H9 (cell line): ENCODE data around the gene INTS13. TPM values are rescaled to one million over a fixed set of nuclear protein-coding genes. Genes with fewer than 3 reads are reported as not detected.

Experiments
- DNase-seq: peaks from one replicate; pipeline ENCODE4 v3.0.0-alpha.2; 2017
- H2AFZ ChIP-seq: one replicate; pipeline ENCODE4 v1.6.1; 2013; ENCODE audit warnings: mild to moderate bottlenecking, low read length, control low read depth, moderate library complexity
- H2AK5ac ChIP-seq: 2 replicates; pipeline ENCODE4 v1.6.1; 2013; ENCODE audit warnings: low read length, control low read depth, mixed read lengths; ENCODE audit not compliant: insufficient read length
- H2BK120ac ChIP-seq: one replicate; pipeline ENCODE4 v1.6.1; 2013; ENCODE audit warnings: low read depth, mild to moderate bottlenecking, low read length, control low read depth, inconsistent platforms; ENCODE audit not compliant: poor library complexity, severe bottlenecking
- H2BK12ac ChIP-seq: 2 replicates; pipeline ENCODE4 v1.6.1; 2013; ENCODE audit warnings: low read length, control low read depth, mixed read lengths, low read depth; ENCODE audit not compliant: insufficient read length
- H2BK15ac ChIP-seq: 2 replicates; pipeline ENCODE4 v1.6.1; 2013; ENCODE audit warnings: low read depth, low read length, control low read depth
- H2BK20ac ChIP-seq: one replicate; pipeline ENCODE4 v1.6.1; 2013; ENCODE audit warnings: low read depth, mild to moderate bottlenecking, low read length, control low read depth, inconsistent platforms; ENCODE audit not compliant: poor library complexity, severe bottlenecking
- H2BK5ac ChIP-seq: 2 replicates; pipeline ENCODE4 v1.6.1; 2013; ENCODE audit warnings: low read length, control low read depth, mixed read lengths; ENCODE audit not compliant: insufficient read length
- H3K14ac ChIP-seq: 2 replicates; pipeline ENCODE4 v1.6.1; 2013; ENCODE audit warnings: low read length, control low read depth; ENCODE audit not compliant: insufficient read depth
- H3K18ac ChIP-seq: 2 replicates; pipeline ENCODE4 v1.6.1; 2013; ENCODE audit warnings: low read depth, mild to moderate bottlenecking, mixed read lengths, low read length, control low read depth; ENCODE audit not compliant: insufficient read length
- H3K23ac ChIP-seq: 2 replicates; pipeline ENCODE4 v1.6.1; 2013; ENCODE audit warnings: low read length, control low read depth, mixed read lengths, low read depth; ENCODE audit not compliant: insufficient read length
- H3K23me2 ChIP-seq: 2 replicates; pipeline ENCODE4 v1.6.1; 2013; ENCODE audit warnings: low read depth, mild to moderate bottlenecking, mixed read lengths, low read length, control low read depth; ENCODE audit not compliant: insufficient read length, poor library complexity, severe bottlenecking
- H3K27ac ChIP-seq: 2 replicates; pipeline ENCODE4 v1.5.1; 2013; ENCODE audit warnings: low read length, control low read depth, mixed read lengths, low read depth; ENCODE audit not compliant: insufficient read length
- H3K27me3 ChIP-seq: 2 replicates; pipeline ENCODE4 v1.6.1; 2013; ENCODE audit warnings: low read length, control low read depth, inconsistent platforms; ENCODE audit not compliant: insufficient read depth
- H3K4ac ChIP-seq: 2 replicates; pipeline ENCODE4 v1.6.1; 2013; ENCODE audit warnings: low read depth, mild to moderate bottlenecking, control low read depth, inconsistent platforms, low read length, moderate library complexity
- H3K4me1 ChIP-seq: 2 replicates; pipeline ENCODE4 v1.6.1; 2013; ENCODE audit warnings: low read length, control low read depth, inconsistent platforms; ENCODE audit not compliant: insufficient read depth
- H3K4me2 ChIP-seq: 2 replicates; pipeline ENCODE4 v1.6.1; 2013; ENCODE audit warnings: low read length, control low read depth, mixed read lengths; ENCODE audit not compliant: insufficient read length, insufficient read depth
- H3K56ac ChIP-seq: 2 replicates; pipeline ENCODE4 v1.6.1; 2013; ENCODE audit warnings: low read depth, mild to moderate bottlenecking, mixed read lengths, low read length, control low read depth; ENCODE audit not compliant: insufficient read length
- H3K79me1 ChIP-seq: 2 replicates; pipeline ENCODE4 v1.6.1; 2013; ENCODE audit warnings: low read depth, mild to moderate bottlenecking, moderate library complexity, low read length, control low read depth, inconsistent platforms; ENCODE audit not compliant: insufficient read depth, poor library complexity, severe bottlenecking
- H3K79me2 ChIP-seq: 2 replicates; pipeline ENCODE4 v1.6.1; 2013; ENCODE audit warnings: low read length, control low read depth, inconsistent platforms; ENCODE audit not compliant: insufficient read depth
- H3K9ac ChIP-seq: 2 replicates; pipeline ENCODE4 v1.6.1; 2013; ENCODE audit warnings: low read length, control low read depth, mixed read lengths; ENCODE audit not compliant: insufficient read length; ENCODE audit errors: extremely low read depth
- H3K9me3 ChIP-seq: one replicate; pipeline ENCODE4 v1.6.1; 2013; ENCODE audit warnings: low read depth, low read length, inconsistent platforms; ENCODE audit not compliant: control insufficient read depth
- H3T11ph ChIP-seq: one replicate; pipeline ENCODE4 v1.6.1; 2013; ENCODE audit warnings: mild to moderate bottlenecking, low read length, control low read depth, inconsistent platforms
- H4K20me1 ChIP-seq: one replicate; pipeline ENCODE4 v1.6.1; 2013; ENCODE audit not compliant: control insufficient read depth, insufficient read length, insufficient read depth
- H4K5ac ChIP-seq: 2 replicates; pipeline ENCODE4 v1.6.1; 2013; ENCODE audit warnings: low read depth, mild to moderate bottlenecking, mixed read lengths, low read length, control low read depth; ENCODE audit not compliant: insufficient read length
- H4K8ac ChIP-seq: replicated peaks from 2 replicates; pipeline ENCODE4 v1.6.1; 2013; ENCODE audit warnings: low read length, control low read depth, mixed read lengths, low read depth; ENCODE audit not compliant: insufficient read length
- H4K91ac ChIP-seq: 2 replicates; pipeline ENCODE4 v1.6.1; 2013; ENCODE audit warnings: low read depth, mild to moderate bottlenecking, moderate library complexity, mixed read lengths, low read length, control low read depth; ENCODE audit not compliant: insufficient read length
- H3K27ac Mint-ChIP-seq, 3 experiments: 2 replicates in 2 of 3; 3 replicates in 1 of 3; pipeline ENCODE4 v1.8.0; 2020 to 2021; ENCODE audit warnings: mixed read lengths in 3 of 3, mild to moderate bottlenecking in 1 of 3, moderate library complexity in 1 of 3
- H3K27me3 Mint-ChIP-seq: 2 replicates; pipeline ENCODE4 v1.8.0; 2021; ENCODE audit warnings: low read depth, mild to moderate bottlenecking, moderate library complexity, mixed read lengths
- H3K36me3 Mint-ChIP-seq, 3 experiments: 2 replicates in 2 of 3; 3 replicates in 1 of 3; pipeline ENCODE4 v1.8.0; 2020 to 2021; ENCODE audit warnings: low read depth in 3 of 3, mixed read lengths in 3 of 3; ENCODE audit not compliant: insufficient read depth in 1 of 3
- H3K4me1 Mint-ChIP-seq, 2 experiments: 2 replicates each; pipeline ENCODE4 v1.8.0; 2020; ENCODE audit warnings: mixed read lengths in 2 of 2
- H3K4me3 Mint-ChIP-seq, 2 experiments: 2 replicates in 1 of 2; 3 replicates in 1 of 2; pipeline ENCODE4 v1.8.0; 2020 to 2021; ENCODE audit warnings: mild to moderate bottlenecking in 2 of 2, mixed read lengths in 2 of 2, moderate library complexity in 1 of 2
- H3K9me3 Mint-ChIP-seq, 2 experiments: 2 replicates in 1 of 2; 3 replicates in 1 of 2; pipeline ENCODE4 v1.8.0; 2020; ENCODE audit warnings: mild to moderate bottlenecking in 2 of 2, mixed read lengths in 2 of 2, moderate library complexity in 1 of 2
- CTCF ChIP-seq: fragments of 200-600 bp; sonication (generic); conservative IDR thresholded peaks from 3 replicates; pipeline ENCODE4 v1.8.0; 2021; ENCODE audit warnings: antibody characterized with exemption, mild to moderate bottlenecking
- WGBS: extraction: QIAGEN DNeasy Blood & Tissue Kit; methylation state at CpG from one replicate; pipeline ENCODE4 v1.1.7; 2013; ENCODE audit warnings: missing lambda C conversion rate, low lambda C conversion rate, mixed read lengths; ENCODE audit not compliant: insufficient read length; ENCODE audit errors: extremely low coverage; 5-methylcytosine and 5-hydroxymethylcytosine counted together
- total RNA-seq: library from RNA; stranded (reverse); gene quantifications from 2 replicates; pipeline ENCODE4 v1.2.1, GENCODE V29; 2021

The INTS13 gene
- total RNA-seq, 1 experiment from 2014 or later, result 39.1 TPM

DNA sequence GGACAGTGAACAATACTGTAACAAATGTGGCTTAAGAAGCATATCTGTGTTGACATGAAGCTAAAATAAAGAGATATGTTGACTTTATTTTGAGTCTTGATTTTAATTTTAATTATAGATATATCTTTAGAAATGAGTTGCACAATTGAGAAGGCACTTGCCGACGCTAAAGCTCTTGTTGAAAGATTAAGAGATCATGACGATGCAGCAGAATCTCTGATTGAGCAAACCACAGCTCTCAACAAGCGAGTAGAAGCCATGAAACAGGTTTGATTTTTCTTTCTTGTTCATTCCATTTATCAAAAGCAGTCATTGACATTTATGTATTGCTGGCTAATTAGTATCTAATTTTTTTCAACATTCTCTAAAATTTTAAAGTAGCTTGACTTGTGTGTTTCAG lies 16.2 kb upstream of the INTS13 start:
- no CpG with 5 or more reads among the region's 4 CpGs for WGBS
- Histone ChIP-seq H3K23me2 (no peaks in the 10 kb centered on the region), H3T11ph (no peak overlapping the region), H3K79me1 (no peaks in the 10 kb centered on the region), H3K18ac (no peak overlapping the region), H3K27ac (no peak overlapping the region), H2BK12ac (no peak overlapping the region), H3K4me1 (no peaks in the 10 kb centered on the region), H3K14ac (no peak overlapping the region), H3K9ac (no peak overlapping the region), H4K8ac (no peak overlapping the region), H4K20me1 (no peaks in the 10 kb centered on the region), H3K4ac (no peak overlapping the region), H3K23ac (no peak overlapping the region), H2AK5ac (no peak overlapping the region), H4K5ac (no peak overlapping the region), H2BK15ac (no peak overlapping the region), H3K56ac (no peak overlapping the region), H2BK5ac (no peak overlapping the region), H3K27me3 (no peaks in the 10 kb centered on the region), H2AFZ (no peak overlapping the region), H3K4me2 (no peak overlapping the region), H2BK120ac (no peak overlapping the region), H3K79me2 (no peaks in the 10 kb centered on the region; the same call in 1 of the 2 replicates), H2BK20ac (no peak overlapping the region), H3K9me3 (no peaks in the 10 kb centered on the region), H4K91ac (no peak overlapping the region)
- Mint-ChIP-seq H3K9me3 (no peaks in the 10 kb centered on the region), H3K4me1 (no peaks in the 10 kb centered on the region), H3K27me3 (no peaks in the 10 kb centered on the region), H3K27ac (no peak overlapping the region), H3K36me3 (peaks cover 3 to 20% (median 15%) of the 10 kb centered on the region in 3 experiments; a peak in 5 of 7 replicates), H3K4me3 (no peak overlapping the region)
- no peak for TF ChIP-seq CTCF
- no peak for DNase-seq
